Naive thymus-derived CD4-positive, alpha-beta T cell (primary cell): ENCODE data around the gene TMEM184A. TPM values are rescaled to one million over a fixed set of nuclear protein-coding genes. Genes with fewer than 3 reads are reported as not detected.

Experiments
- ATAC-seq: fragments of 150-1000 bp; cut with Tn5 transposase; 2 replicates; pipeline ENCODE4 v1.10.0; 2021; ENCODE audit warnings: mild to moderate bottlenecking, moderate library complexity
- CTCF ChIA-PET: fragments of 350-600 bp; sonication (Branson Sonifier 250); formaldehyde crosslinking; loops from one replicate; lab custom pipeline; 2021; ENCODE audit warnings: antibody characterized with exemption; lab: Charles Lee
- POLR2A ChIA-PET: fragments of 350-600 bp; sonication (Branson Sonifier 250); formaldehyde crosslinking; loops from one replicate; lab custom pipeline; 2021; ENCODE audit warnings: antibody characterized with exemption, inconsistent platforms; lab: Charles Lee
- DNase-seq, 9 donors: peaks; one replicate each; pipeline versions ENCODE4 v3.0.0 to v3.0.0-alpha.2; 2020 to 2022; ENCODE audit warnings: mixed read lengths in 1 of 9
- H3K27ac ChIP-seq: one replicate; pipeline ENCODE4 v1.7.0; 2013; ENCODE audit warnings: mild to moderate bottlenecking, low read depth, low read length, moderate library complexity
- H3K27me3 ChIP-seq, 2 donors: one replicate each; pipeline ENCODE4 v1.7.0; 2013; ENCODE audit warnings: low read length in 2 of 2, mild to moderate bottlenecking in 2 of 2, moderate library complexity in 2 of 2; ENCODE audit not compliant: control insufficient read depth in 2 of 2, insufficient read depth in 2 of 2
- H3K36me3 ChIP-seq, 3 experiments: 1 replicate in 2 of 3; 2 replicates in 1 of 3; pipeline ENCODE4 v1.7.0; 2013; ENCODE audit warnings: low read length in 3 of 3, mild to moderate bottlenecking in 3 of 3, moderate library complexity in 1 of 3; ENCODE audit not compliant: insufficient read depth in 3 of 3, control insufficient read depth in 2 of 3
- H3K4me1 ChIP-seq, 2 donors: one replicate each; pipeline ENCODE4 v1.7.0; 2013; ENCODE audit warnings: low read length in 2 of 2, mild to moderate bottlenecking in 2 of 2, moderate library complexity in 1 of 2; ENCODE audit not compliant: control insufficient read depth in 2 of 2, insufficient read depth in 2 of 2
- H3K4me3 ChIP-seq: 2 replicates; pipeline ENCODE4 v1.7.0; 2013; ENCODE audit warnings: mild to moderate bottlenecking, low read length
- H3K9me3 ChIP-seq, 3 experiments: 1 replicate in 2 of 3; 2 replicates in 1 of 3; pipeline ENCODE4 v1.7.0; 2013; ENCODE audit warnings: low read length in 3 of 3; ENCODE audit not compliant: control insufficient read depth in 2 of 3
- H3K27ac Mint-ChIP-seq, 9 donors: one replicate each; pipeline ENCODE4 v1.8.0; 2020 to 2022; ENCODE audit warnings: mixed read lengths in 9 of 9, mild to moderate bottlenecking in 8 of 9, moderate library complexity in 5 of 9, inconsistent platforms in 2 of 9
- H3K27me3 Mint-ChIP-seq, 5 donors: one replicate each; pipeline ENCODE4 v1.8.0; 2021 to 2022; ENCODE audit warnings: mixed read lengths in 5 of 5, mild to moderate bottlenecking in 1 of 5
- H3K36me3 Mint-ChIP-seq, 5 donors: one replicate each; pipeline ENCODE4 v1.8.0; 2020 to 2022; ENCODE audit warnings: mixed read lengths in 5 of 5, mild to moderate bottlenecking in 3 of 5, inconsistent platforms in 1 of 5
- H3K4me1 Mint-ChIP-seq, 7 donors: one replicate each; pipeline ENCODE4 v1.8.0; 2020 to 2022; ENCODE audit warnings: mixed read lengths in 7 of 7, mild to moderate bottlenecking in 3 of 7, inconsistent platforms in 1 of 7
- H3K4me3 Mint-ChIP-seq, 10 donors: one replicate each; pipeline ENCODE4 v1.8.0; 2020 to 2022; ENCODE audit warnings: mild to moderate bottlenecking in 10 of 10, mixed read lengths in 10 of 10, moderate library complexity in 6 of 10, inconsistent platforms in 2 of 10
- H3K9me3 Mint-ChIP-seq, 11 donors: one replicate each; pipeline ENCODE4 v1.8.0; 2020 to 2022; ENCODE audit warnings: mixed read lengths in 11 of 11, mild to moderate bottlenecking in 4 of 11, inconsistent platforms in 1 of 11, moderate library complexity in 1 of 11
- intact Hi-C, 2 donors: fragments of 100-400 bp; cut with micrococcal nuclease; formaldehyde crosslinking; loops; one replicate each; pipeline ENCODE4 v1.15.1; 2023
- polyA plus RNA-seq, 2 donors: library from polyadenylated mRNA; unstranded; fragments of 300-500 nt; fragmentation: Illumina TruSeq; gene quantifications; one replicate each; pipeline ENCODE4 v1.2.3, GENCODE V29; 2021
- total RNA-seq, 6 experiments: library from RNA in 5 of 6; stranded (reverse) in 5 of 6; gene quantifications; 1 replicate in 5 of 6; 2 replicates in 1 of 6; pipeline ENCODE4 v1.2.3 and lab custom pipeline; 2021 to 2026

The TMEM184A gene
- total and polyA plus RNA-seq, 7 experiments from 2014 or later: 0.05 to 0.06 TPM; not detected in 5

- Mint-ChIP-seq H3K4me3 (no peak overlapping the region), H3K9me3 (peaks cover 0 to 16% (median 1%) of the 10 kb centered on the region in 11 donors), H3K27me3 (peaks cover 20 to 41% (median 32%) of the 10 kb centered on the region in 5 donors), H3K27ac (no peak overlapping the region), H3K4me1 (peaks cover 14 to 30% (median 19%) of the 10 kb centered on the region in 7 donors), H3K36me3 (peaks cover 0 to 4% (median 0%) of the 10 kb centered on the region in 5 donors)
- H3K9me3 ChIP-seq: no peaks in the 10 kb centered on the region
- no peak overlapping the region for H3K4me3 ChIP-seq
- DNase-seq (no peak), ATAC-seq (no peak)
- H3K27me3 ChIP-seq: peaks cover 0 to 8% of the 10 kb centered on the region in 2 donors
- ChIA-PET CTCF (interaction anchor here (1.1 kb wide), 1 partner anchor 508 kb away, joined by 4 read pairs; no protein-coding TSS in a partner anchor), POLR2A (no interaction called here)
- H3K36me3 ChIP-seq: no peaks in the 10 kb centered on the region
- intact Hi-C loops: no loop called here
- no peak overlapping the region for H3K27ac ChIP-seq
- H3K4me1 ChIP-seq: peaks cover 7 to 22% of the 10 kb centered on the region in 2 donors
Measured at GRCh38 chr7:1590887-1591286, 34.9 kb upstream of the TMEM184A start.

- peaks cover 14 to 30% (median 19%) of the 10 kb centered on the region in 7 donors for H3K4me1 Mint-ChIP-seq
- peaks cover 0 to 4% (median 0%) of the 10 kb centered on the region in 5 donors for H3K36me3 Mint-ChIP-seq
- H3K9me3 Mint-ChIP-seq: peaks cover 0 to 16% (median 1%) of the 10 kb centered on the region in 11 donors
- no peak overlapping the region for H3K4me3 Mint-ChIP-seq
- DNase-seq (no peak), ATAC-seq (no peak)
- H3K27ac ChIP-seq: no peak overlapping the region
- ChIA-PET POLR2A (no interaction called here), CTCF (no interaction called here)
- no peaks in the 10 kb centered on the region for H3K9me3 ChIP-seq
- H3K36me3 ChIP-seq: no peaks in the 10 kb centered on the region
- H3K27me3 ChIP-seq: peaks cover 0 to 8% of the 10 kb centered on the region in 2 donors
- H3K4me3 ChIP-seq: no peak overlapping the region
- H3K27ac Mint-ChIP-seq: no peak overlapping the region
- H3K27me3 Mint-ChIP-seq: peaks cover 20 to 40% (median 32%) of the 10 kb centered on the region in 5 donors
- H3K4me1 ChIP-seq: peaks cover 7 to 22% of the 10 kb centered on the region in 2 donors
- intact Hi-C loops: no loop called here
Measured at GRCh38 chr7:1590476-1590875, 34.5 kb upstream of the TMEM184A start.

- no peak for DNase-seq
- H3K4me1 Mint-ChIP-seq: peaks cover 12 to 30% (median 19%) of the 10 kb centered on the region in 7 donors
- H3K27ac Mint-ChIP-seq: no peak overlapping the region
- POLR2A ChIA-PET: interaction anchor here (0.8 kb wide), 1 partner anchor 8 kb away, joined by 3 read pairs; no protein-coding TSS in a partner anchor
- Histone ChIP-seq H3K27ac (no peak overlapping the region), H3K4me1 (peaks cover 7 to 22% of the 10 kb centered on the region in 2 donors), H3K36me3 (no peaks in the 10 kb centered on the region), H3K4me3 (no peak overlapping the region), H3K27me3 (peaks cover 0 to 8% of the 10 kb centered on the region in 2 donors), H3K9me3 (no peaks in the 10 kb centered on the region)
- no peak for ATAC-seq
- intact Hi-C loops: no loop called here
- peaks cover 15 to 33% (median 30%) of the 10 kb centered on the region in 5 donors for H3K27me3 Mint-ChIP-seq
- H3K9me3 Mint-ChIP-seq: peaks cover 0 to 11% (median 0%) of the 10 kb centered on the region in 11 donors
- H3K36me3 Mint-ChIP-seq: peaks cover 0 to 4% (median 0%) of the 10 kb centered on the region in 5 donors
- no peak overlapping the region for H3K4me3 Mint-ChIP-seq
- CTCF ChIA-PET: no interaction called here
Measured at GRCh38 chr7:1588978-1589377, 33.0 kb upstream of the TMEM184A start.

GRCh38 chr7:1587738-1588137, 31.7 kb upstream of the TMEM184A start:
- ATAC-seq: no peak

GRCh38 chr7:1586827-1587705, 31.1 kb upstream of the TMEM184A start:
- peaks cover 0 to 11% (median 0%) of the 10 kb centered on the region in 11 donors for H3K9me3 Mint-ChIP-seq
- H3K4me1 Mint-ChIP-seq: peaks cover 7 to 16% (median 10%) of the 10 kb centered on the region in 7 donors
- no peak for DNase-seq
- H3K4me3 ChIP-seq: no peak overlapping the region
- CTCF ChIA-PET: no interaction called here
- POLR2A ChIA-PET: no interaction called here
- no peak for ATAC-seq
- intact Hi-C loops: no loop called here
- no peak overlapping the region for H3K4me3 Mint-ChIP-seq
- no peak overlapping the region for H3K27ac ChIP-seq
- H3K4me1 ChIP-seq: peaks cover 7 to 9% of the 10 kb centered on the region in 2 donors
- peaks cover 7 to 19% (median 16%) of the 10 kb centered on the region in 5 donors for H3K27me3 Mint-ChIP-seq
- H3K36me3 Mint-ChIP-seq: peaks cover 0 to 4% (median 0%) of the 10 kb centered on the region in 5 donors
- H3K27me3 ChIP-seq: peaks cover 0 to 8% of the 10 kb centered on the region in 2 donors
- no peak overlapping the region for H3K27ac Mint-ChIP-seq
- H3K36me3 ChIP-seq: no peaks in the 10 kb centered on the region
- no peaks in the 10 kb centered on the region for H3K9me3 ChIP-seq

More at GRCh38 chr7:1587738-1588137, 31.7 kb upstream of the TMEM184A start:
- H3K36me3 ChIP-seq: no peaks in the 10 kb centered on the region
- no peaks in the 10 kb centered on the region for H3K9me3 ChIP-seq
- peaks cover 0 to 11% (median 0%) of the 10 kb centered on the region in 11 donors for H3K9me3 Mint-ChIP-seq
- no peak overlapping the region for H3K4me3 ChIP-seq
- CTCF ChIA-PET: no interaction called here
- H3K27ac Mint-ChIP-seq: no peak overlapping the region
- peaks cover 7 to 16% of the 10 kb centered on the region in 2 donors for H3K4me1 ChIP-seq
- no peak overlapping the region for H3K27ac ChIP-seq
- intact Hi-C loops: no loop called here
- H3K27me3 Mint-ChIP-seq: peaks cover 12 to 25% (median 22%) of the 10 kb centered on the region in 5 donors
- DNase-seq: no peak
- no peak overlapping the region for H3K4me3 Mint-ChIP-seq
- H3K27me3 ChIP-seq: peaks cover 0 to 8% of the 10 kb centered on the region in 2 donors
- peaks cover 0 to 4% (median 0%) of the 10 kb centered on the region in 5 donors for H3K36me3 Mint-ChIP-seq
- peaks cover 10 to 23% (median 14%) of the 10 kb centered on the region in 7 donors for H3K4me1 Mint-ChIP-seq
- POLR2A ChIA-PET: interaction anchor here (0.6 kb wide), 1 partner anchor 94 kb away, joined by 7 read pairs; no protein-coding TSS in a partner anchor

GRCh38 chr7:1586126-1586826, 30.3 kb upstream of the TMEM184A start:
- peaks cover 0 to 11% (median 0%) of the 10 kb centered on the region in 11 donors for H3K9me3 Mint-ChIP-seq
- Histone ChIP-seq H3K27ac (no peak overlapping the region), H3K36me3 (no peaks in the 10 kb centered on the region), H3K4me1 (peaks cover 0 to 1% of the 10 kb centered on the region in 2 donors), H3K4me3 (no peak overlapping the region), H3K9me3 (no peaks in the 10 kb centered on the region), H3K27me3 (peaks cover 0 to under 1% of the 10 kb centered on the region in 2 donors)
- peaks cover 1 to 12% (median 8%) of the 10 kb centered on the region in 5 donors for H3K27me3 Mint-ChIP-seq
- H3K27ac Mint-ChIP-seq: no peak overlapping the region
- DNase-seq (no peak), ATAC-seq (no peak)
- H3K4me3 Mint-ChIP-seq: no peak overlapping the region
- CTCF ChIA-PET: no interaction called here
- POLR2A ChIA-PET: no interaction called here
- intact Hi-C loops: no loop called here
- H3K4me1 Mint-ChIP-seq: peaks cover 0 to 8% (median 5%) of the 10 kb centered on the region in 7 donors
- peaks cover 0 to 4% (median 0%) of the 10 kb centered on the region in 5 donors for H3K36me3 Mint-ChIP-seq
